HG02571 (cell line): Measurements from ENCODE around the gene GSTP1.
"Not testable (repeated sequence)": the region's sequence is repeated elsewhere in the genome, so short reads cannot be mapped to it uniquely, and the experiment has no call there.

Source experiments
- ATAC-seq: cut with Tn5 transposase; IDR thresholded peaks from one replicate; pipeline ENCODE4 v1.9.1; 2021; ENCODE audit warnings: mild to moderate bottlenecking, moderate library complexity; ENCODE audit not compliant: unreplicated experiment

GSTP1 gene

GRCh38 chr11:67562963-67563704 lies 20.5 kb upstream of the GSTP1 start:
- ATAC-seq: no peak

DNA sequence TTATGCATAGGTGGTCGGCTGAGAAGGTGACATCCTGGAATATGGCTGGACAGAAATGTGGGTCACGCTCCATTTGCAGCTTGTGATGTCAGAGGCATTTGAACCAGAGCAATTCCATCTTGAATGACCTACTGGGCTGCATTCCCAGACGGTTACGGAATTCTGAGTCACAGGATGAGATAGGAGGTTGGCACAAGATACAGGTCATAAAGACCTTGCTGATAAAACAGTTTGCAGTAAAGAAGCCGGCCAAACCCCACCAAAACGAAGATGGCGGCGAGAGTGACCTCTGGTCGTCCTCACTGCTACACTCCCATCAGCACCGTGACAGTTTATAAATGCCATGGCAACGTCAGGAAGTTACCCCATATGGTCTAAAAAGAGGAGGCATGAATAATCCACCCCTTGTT lies 19.9 kb upstream of the GSTP1 start:
- ATAC-seq: not testable (repeated sequence)

GRCh38 chr11:67564230-67564629 lies 19.4 kb upstream of the GSTP1 start:
- no peak for ATAC-seq

DNA sequence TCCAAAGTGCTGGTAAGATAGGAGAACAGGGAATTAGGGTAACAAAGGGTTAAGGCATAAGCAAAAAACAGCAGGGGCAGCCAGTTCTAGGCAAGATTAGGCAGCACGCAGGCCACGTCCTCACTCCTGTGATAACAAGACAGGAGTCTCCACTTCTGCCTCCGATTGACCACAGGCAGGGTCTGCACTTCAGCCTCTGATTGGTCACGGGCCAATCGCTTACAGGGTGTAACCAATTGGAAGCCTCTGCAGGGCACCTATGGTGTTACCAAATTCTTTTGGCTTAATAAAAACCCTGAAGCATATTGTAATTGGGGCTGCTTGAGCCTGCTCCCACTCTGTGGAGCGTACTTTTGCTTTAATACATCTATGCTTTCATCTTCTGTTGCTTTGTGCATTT lies 12.2 kb upstream of the GSTP1 start:
- no peak for ATAC-seq

DNA sequence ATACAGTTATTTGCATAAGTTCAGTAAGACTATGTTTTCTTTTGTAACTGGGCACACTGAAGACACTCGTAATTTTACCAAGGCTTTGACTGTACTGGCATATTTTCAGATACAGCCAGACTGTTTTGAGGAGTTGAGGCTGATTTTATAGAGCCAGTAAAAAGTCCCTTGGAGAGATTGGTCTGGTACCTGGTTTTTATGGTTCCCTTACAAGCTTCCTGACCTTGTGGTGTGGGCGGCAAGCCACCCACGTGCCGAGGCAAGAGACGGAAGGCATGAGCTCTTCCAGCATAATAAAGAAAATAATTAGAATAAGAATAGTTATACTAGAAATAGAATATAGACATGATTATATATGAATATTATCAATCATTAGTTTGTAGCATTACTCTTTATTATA lies 11.3 kb upstream of the GSTP1 start:
- ATAC-seq: no peak

GRCh38 chr11:67572747-67573419 lies 10.7 kb upstream of the GSTP1 start:
- no peak for ATAC-seq

GRCh38 chr11:67574938-67575337 lies 8.7 kb upstream of the GSTP1 start:
- ATAC-seq: no peak

DNA sequence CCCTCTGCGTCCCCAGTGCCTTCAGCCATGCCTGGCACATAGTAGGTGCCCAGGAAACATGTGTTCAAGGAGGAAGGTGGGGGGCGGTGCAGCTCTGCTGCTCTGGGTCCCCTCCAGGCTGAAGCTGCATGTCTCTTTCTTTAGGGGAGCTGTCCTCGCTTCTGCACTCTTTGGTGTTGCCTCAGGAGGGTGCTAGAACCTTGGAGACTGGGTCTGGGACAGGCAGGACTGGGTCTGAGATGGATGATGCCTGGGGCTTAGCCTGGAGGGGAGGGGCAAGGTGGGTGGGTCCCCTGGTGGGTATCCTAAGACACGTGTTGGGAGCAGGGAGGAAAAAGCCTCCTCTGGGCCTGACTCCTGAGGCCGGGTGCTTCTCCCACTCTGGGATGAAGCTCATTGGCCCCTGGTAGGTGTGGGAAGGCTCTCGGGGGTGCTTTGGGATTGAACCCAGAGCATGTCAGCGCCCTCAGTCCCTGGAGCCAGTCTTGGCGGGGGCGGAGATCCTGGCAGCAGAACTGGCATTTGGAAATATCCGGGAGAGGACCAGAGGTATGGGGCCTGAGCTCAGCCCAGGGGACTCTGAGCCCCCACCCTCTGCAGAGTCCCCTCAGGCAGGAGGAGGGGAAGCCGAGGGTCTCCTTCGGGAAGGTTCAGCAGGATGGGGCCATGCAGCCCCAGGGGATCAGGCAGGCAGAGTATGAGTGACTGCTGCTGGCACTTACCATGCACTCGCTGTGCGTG lies 6.7 kb upstream of the GSTP1 start:
- no peak for ATAC-seq

- ATAC-seq: no peak
These were observed 5.7 kb upstream of the GSTP1 start for GRCh38 chr11:67577951-67578350.

- ATAC-seq: no peak
These were observed 2.1 kb upstream of the GSTP1 start for GRCh38 chr11:67581469-67581868.

DNA sequence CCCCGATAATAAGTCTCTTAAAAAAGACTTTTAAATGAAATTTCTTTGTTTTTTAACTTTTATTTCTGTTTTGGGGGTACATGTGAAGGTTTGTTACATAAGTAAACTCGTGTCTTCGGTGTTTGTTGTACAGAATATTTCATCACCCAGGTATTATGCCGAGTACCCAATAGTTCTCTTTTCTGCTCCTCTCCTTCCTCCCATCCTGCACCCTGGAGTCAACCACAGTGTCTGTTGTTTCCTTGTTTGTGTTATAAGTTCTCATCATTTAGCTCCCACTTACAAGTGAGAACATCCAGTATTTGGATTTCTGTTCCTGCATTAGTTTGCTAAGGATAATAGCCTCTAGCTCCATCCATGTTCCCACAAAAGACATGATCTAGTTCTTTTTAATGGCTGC lies 1.6 kb upstream of the GSTP1 start:
- no peak for ATAC-seq

GRCh38 chr11:67584205-67584880 lies 731 bp downstream of the GSTP1 start:
- ATAC-seq: no peak

DNA sequence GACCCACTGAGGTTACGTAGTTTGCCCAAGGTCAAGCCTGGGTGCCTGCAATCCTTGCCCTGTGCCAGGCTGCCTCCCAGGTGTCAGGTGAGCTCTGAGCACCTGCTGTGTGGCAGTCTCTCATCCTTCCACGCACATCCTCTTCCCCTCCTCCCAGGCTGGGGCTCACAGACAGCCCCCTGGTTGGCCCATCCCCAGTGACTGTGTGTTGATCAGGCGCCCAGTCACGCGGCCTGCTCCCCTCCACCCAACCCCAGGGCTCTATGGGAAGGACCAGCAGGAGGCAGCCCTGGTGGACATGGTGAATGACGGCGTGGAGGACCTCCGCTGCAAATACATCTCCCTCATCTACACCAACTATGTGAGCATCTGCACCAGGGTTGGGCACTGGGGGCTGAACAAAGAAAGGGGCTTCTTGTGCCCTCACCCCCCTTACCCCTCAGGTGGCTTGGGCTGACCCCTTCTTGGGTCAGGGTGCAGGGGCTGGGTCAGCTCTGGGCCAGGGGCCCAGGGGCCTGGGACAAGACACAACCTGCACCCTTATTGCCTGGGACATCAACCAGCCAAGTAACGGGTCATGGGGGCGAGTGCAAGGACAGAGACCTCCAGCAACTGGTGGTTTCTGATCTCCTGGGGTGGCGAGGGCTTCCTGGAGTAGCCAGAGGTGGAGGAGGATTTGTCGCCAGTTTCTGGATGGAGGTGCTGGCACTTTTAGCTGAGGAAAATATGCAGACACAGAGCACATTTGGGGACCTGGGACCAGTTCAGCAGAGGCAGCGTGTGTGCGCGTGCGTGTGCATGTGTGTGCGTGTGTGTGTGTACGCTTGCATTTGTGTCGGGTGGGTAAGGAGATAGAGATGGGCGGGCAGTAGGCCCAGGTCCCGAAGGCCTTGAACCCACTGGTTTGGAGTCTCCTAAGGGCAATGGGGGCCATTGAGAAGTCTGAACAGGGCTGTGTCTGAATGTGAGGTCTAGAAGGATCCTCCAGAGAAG lies 1.6 kb downstream of the GSTP1 start:
- no peak for ATAC-seq

GRCh38 chr11:67585911-67586310 lies 2.3 kb downstream of the GSTP1 start:
- no peak for ATAC-seq

DNA sequence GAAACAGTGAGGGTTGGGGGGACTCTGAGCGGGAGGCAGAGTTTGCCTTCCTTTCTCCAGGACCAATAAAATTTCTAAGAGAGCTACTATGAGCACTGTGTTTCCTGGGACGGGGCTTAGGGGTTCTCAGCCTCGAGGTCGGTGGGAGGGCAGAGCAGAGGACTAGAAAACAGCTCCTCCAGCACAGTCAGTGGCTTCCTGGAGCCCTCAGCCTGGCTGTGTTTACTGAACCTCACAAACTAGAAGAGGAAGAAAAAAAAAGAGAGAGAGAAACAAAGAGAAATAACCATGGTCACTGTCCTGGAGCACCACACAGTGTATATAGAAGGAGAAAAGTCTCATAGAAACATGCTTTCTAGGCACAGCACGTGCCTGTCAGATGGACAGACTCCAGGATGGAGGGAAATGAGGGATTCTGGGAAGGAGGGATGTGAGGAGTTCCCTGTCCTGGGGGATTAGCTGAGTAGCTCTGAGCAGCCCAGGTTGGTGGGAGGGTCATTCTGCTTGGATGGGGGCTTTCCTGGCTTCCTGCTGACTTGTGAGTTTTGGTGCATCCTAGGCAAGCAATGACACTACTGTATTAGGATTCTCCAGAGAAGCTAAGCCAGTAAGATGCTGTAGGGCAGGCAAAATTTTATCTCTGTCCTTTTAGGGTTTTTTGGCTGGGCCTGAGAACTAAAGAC lies 3.1 kb downstream of the GSTP1 start:
- ATAC-seq: no peak

GRCh38 chr11:67588136-67588503 lies 4.5 kb downstream of the GSTP1 start:
- no peak for ATAC-seq

DNA sequence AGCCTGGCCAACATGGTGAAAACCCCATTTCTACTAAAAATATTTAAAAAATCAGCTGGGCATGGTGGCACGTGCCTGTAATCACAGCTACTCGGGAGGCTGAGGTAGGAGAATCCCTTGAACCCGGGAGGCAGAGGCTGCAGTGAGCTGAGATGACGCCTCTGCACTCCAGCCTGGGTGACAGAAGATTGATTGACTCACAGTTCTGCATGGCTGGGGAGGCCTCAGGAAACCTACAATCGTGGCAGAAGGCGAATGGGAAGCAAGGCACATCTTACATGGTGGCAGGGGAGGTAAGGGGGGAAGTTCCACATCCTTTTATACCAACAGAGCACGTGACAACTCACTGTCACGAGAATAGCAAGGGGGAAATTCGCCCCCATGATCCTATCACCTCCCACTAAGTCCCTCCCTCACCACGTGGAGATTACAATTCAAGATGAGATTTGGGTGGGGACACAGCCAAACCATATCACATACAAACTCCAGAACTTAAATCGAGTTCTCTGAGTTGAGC lies 5.3 kb downstream of the GSTP1 start:
- ATAC-seq: not testable (repeated sequence)

- ATAC-seq: no peak
These were observed 9.4 kb downstream of the GSTP1 start for GRCh38 chr11:67592880-67593564.

GRCh38 chr11:67593565-67593905 lies 9.9 kb downstream of the GSTP1 start:
- ATAC-seq: no peak
